HG03108 (cell line): ENCODE results near the gene KRT32.

Source experiments
- ATAC-seq: cut with Tn5 transposase; IDR thresholded peaks from one replicate; pipeline ENCODE4 v1.9.1; 2021; ENCODE audit warnings: moderate library complexity; ENCODE audit not compliant: unreplicated experiment

Gene KRT32

DNA sequence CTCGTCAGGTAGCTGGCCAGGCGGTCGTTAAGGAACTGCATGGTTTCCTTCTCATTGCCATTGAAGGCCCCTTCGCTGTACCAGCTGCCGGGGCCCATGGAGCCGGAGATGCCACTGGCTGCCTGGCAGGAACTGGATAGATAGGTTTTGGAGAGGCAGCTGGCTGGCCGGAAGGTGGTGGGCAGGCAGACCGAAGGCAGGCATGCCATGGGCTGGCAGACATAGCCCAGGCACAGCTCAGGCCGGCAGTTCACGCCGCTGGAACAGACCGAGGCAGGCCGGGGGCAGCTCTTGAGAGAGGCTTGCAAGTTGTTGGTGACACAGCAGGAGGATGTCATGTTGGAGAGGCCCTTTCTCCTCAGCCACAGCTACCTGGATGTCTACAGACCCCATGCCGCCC lies at the start of gene KRT32:
TSS of gene KRT32 (minus strand) at position 399 of the 400 bp plus-strand sequence. CDS start at position 338, 61 bp downstream.
- ATAC-seq: no peak

DNA sequence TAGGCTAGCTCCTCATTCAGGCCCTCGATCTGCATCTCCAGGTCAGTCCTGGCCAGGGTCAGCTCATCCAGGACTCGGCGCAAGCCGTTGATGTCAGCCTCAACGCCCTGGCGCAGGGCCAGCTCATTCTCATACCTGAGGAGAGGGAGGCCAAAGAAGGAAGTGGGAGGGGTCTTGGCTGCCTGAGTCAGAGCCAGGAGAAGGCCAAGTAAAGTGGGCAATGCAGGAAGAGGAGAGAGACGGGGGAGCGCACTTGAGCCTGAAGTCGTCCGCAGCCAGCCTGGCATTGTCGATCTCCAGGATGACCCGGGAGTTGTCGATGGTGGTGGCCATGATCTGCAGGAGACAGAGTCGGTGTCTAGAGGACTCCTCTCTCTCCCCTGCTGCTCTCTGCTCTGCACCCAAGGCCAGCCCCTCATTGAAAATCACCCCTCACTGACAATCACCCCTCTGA lies 49.7 kb upstream of the KRT32 start:
- no peak for ATAC-seq

DNA sequence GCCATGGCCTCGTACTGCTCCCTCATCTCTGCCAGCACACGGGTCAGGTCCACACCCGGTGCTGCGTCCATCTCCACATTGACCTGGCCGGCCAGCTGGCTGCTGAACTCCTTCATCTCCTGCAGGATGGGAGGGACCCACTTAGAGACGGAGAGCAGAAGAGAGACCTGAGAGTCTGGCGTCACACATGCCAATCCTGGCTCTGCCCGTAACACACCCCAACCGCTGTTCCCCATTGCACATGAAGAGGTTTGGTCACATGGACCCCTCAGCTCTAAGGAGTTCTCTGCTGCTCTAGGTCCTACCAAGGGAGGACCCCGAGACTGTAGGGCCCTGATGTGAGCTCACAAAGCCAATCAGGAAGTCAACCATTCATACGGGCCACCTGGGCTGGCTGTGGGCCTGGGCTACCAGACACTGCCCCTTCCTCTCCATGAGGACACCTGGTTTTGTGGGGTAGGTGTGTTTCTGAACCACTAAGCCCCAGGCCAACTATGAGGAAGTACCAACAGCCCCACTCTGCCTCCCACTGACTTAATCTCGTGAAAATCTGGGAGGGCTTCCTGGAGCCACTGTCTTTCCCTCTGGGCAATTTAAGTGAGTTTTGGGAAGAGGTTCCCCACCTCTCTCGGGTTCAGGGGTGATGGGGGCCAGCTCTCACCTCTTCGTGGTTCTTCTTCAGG lies 49.1 kb upstream of the KRT32 start:
- no peak for ATAC-seq

DNA sequence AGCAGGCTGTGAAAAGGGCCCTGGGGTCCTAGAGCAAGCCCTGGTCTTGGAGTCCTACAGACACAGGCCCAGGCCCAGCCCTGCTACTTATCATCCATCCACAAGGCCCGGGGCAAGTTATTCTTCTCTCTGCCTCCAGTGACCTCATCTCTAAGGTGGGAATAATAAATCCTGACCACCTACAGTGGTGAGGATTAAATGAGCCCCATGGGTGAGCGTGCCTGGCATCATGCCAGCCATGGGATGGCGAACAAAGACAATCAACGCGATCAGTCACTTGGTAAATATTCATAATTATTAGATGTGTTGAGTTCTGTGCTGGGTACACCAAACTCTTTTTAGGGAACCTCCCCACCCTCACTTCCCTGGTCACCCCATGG lies 46.0 kb upstream of the KRT32 start:
- no peak for ATAC-seq

DNA sequence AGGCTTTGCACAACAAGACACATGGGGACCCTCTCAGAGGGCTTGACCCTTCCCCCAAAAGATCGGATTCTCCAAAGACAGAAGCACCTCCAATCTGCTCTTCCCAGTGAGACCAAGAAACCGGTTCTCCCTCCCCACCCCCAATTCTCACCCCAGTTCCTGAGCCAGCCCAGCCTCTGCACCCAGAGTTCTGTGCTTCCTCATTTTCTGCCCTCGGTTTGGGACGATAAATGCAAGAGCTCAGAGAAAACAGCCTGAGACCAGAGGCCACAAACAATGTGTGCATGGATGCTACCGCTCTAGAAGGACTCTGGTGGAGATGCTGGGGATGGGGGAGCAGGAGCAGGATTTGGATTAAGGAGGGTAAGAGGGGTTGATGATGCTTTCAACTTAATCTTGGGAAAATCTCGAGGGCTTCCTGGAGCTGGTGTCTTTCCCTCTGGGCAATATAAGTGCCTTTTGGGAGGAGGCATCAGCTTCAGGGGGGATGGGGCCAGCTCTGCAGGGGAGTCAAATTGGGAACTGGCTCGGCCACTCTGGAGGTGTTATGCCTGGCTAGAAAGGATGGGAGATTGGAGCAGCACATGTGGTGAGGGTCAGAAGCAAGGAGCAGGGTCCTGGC lies 45.5 kb upstream of the KRT32 start:
- no peak for ATAC-seq

DNA sequence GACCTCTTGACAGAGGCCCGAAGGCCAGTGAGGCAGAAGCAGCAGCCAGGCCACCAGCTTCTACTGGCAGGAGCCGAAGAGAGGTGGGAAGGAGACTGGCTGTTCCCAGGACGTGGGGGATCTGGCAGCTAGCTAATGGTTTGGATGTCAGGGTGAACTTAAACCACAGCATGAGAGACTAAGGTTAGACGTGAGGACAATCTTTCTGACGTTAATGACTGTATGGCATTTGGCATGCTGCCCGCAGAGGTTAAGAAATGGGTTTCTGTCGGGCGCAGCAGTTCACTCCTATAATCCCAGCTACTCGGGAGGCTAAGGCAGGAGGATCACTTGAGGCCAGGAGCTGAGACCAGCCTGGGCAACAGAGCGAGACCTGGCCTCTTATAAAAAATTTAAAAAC lies 44.5 kb upstream of the KRT32 start:
- no peak for ATAC-seq

DNA sequence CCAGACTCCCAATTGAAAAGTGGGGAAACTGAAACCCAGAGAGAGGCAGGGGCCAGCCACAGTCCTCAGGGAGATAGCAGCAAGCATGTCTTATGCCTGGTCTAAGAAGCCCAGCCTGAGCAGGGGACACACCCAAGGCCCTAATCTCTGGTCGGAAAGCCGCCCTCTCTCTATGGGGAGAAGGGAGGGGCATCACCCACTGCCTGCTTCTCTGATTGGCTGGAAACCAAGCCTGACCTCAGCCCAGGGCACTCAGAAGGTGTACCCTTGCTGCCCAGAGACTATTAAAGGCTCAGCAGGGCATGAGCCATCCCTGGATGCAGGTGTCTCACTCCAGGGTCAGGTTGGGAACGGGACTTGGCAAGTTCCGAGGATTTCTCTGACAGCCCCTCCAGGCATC lies 43.9 kb upstream of the KRT32 start:
- no peak for ATAC-seq

DNA sequence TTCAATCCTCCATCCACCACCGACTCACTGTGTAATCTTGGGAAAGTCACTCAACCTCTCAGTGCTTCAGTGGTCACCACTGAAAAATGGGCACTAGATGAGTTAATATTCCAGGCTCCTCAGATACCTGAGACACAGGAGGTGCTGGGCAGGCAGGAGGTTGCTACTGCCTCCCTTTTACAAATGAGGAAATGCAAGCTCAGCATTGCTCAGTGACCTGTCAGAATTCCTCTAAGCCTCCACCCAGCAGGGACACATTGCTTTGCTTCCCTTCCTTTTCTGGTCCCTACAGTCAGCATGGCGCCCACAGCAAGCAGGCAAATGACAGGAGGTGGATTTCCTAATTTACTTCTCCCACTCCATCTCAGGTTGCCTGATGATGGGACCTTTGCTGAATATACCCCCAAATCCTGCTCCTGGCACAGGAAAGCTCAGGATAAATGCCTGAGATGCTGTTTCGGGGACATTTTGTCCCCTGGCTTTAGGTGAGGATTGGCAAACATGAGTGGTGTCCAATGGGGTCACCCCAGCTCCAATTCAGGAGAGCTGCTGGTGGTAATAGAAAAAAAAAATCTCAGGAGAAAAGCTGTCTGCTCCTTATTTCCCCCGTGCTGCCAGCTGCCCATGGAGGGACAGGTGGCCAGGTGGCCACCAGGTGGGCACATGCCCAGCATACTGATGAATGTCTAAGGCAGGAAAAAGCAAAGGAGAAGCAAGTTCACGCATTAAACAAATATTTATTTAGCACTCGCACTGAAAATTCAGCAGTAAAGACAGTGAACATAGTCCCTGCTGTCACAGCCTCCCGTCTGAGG lies 43.3 kb upstream of the KRT32 start:
- no peak for ATAC-seq

DNA sequence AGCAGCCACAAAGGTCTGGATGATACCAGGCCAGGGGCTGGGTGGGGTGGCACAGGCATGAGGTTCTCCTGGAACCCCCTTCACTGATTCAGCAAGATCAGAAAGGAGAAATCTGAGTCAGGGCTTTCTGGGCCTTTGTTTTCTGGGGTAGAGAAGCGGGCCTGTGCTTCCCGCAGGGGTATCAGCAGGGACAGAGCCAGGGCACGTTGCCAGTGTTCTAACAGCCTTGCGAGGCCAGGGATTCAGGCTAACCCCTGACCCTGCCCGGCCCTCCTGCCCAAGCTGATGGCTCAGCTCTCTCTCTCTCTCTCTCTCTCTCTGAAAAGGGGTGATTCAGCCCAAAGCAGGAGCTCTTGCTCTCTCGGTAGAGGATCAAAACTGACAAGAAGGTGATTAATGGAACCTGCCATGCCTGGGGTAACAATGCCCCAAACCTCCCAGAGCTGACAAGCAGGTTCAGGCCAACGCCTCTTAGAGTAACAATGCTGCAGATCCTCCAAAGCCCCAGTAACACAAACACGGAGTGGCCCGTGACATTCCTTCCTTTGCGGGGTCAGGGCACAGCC lies 40.2 kb upstream of the KRT32 start:
- no peak for ATAC-seq

DNA sequence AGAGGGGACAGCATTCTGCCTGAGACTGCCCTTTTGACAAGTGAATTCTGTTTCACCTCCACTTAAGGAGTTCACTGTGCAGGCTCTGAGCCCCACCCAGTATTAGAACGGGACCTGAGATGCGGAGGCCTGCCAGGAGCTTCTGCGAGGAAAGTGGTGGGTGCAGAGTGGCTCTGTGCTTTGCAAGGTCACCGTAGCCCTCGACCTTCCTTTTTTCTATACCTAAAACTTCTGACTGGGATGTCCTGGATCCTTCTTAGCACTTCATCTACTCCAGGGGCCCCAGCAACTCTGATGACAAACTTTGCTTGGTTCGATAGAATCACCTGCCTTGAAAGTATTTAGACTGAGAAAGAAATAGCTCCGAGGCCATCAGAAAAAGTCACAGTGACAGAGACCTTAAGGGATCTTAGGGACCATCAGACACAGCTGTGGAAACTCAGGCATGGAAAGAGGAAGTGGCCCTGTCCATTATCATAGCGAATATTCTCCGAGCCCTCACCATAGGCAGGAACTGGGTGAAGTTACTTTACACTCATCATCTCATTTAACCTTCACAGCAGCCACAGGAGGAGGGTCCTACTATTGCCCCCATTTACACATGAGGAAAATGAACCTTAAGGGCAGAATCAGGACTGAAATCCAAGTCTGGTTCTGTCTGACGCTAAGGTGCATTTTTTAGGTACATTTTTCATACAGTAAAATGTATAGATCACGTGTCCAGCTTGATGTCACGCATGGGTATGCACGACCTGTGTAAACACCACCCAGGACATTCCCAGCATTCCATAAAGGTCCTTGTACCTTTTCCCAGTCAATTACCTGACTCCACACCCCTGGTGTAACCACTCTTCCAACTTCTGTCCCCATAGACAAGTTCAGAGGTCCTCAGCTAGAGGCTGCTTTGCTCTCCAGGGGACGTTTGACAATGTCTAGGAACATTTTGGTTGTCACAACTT lies 38.9 kb upstream of the KRT32 start:
- no peak for ATAC-seq

DNA sequence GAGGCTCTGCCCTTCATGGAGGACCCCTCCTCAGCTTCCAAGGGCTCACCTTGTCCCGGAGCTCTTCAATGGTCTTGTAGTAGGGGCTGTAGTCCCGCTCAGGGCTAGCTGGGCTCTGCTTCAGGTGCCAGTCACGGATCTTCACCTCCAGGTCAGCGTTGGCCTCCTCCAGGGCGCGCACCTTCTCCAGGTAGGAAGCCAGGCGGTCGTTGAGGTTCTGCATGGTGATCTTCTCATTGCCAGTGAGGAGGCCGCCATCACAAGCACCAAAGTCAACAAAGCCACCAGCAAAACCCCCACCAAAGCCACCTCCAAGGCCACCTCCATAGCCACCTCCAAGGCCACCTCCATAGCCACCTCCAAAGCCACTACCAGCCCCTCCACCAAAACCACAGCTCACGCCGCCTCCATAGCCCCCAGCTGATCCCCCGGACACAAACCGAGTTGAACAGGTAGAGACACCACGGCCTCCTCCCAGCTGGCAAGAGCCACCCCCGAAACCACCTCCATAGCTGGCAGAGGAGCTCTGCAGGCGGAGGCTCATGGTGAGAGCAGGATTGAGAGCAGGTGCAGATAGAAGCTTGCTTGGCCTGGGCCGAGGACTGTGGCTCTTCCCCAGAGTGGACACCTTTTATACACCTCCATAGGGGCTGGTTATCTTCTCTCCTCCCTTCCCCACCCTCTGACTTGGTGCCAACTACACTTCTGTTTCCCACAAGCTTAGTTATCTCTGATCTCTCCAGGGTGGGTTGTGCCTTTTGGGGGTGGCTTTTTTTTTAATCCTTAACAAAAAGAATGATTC lies 38.0 kb upstream of the KRT32 start, which contains the start of gene KRT13:
TSS of gene KRT13 (minus strand) at position 606 of the 802 bp plus-strand sequence. CDS start at position 544, 62 bp downstream.
- ATAC-seq: no peak

DNA sequence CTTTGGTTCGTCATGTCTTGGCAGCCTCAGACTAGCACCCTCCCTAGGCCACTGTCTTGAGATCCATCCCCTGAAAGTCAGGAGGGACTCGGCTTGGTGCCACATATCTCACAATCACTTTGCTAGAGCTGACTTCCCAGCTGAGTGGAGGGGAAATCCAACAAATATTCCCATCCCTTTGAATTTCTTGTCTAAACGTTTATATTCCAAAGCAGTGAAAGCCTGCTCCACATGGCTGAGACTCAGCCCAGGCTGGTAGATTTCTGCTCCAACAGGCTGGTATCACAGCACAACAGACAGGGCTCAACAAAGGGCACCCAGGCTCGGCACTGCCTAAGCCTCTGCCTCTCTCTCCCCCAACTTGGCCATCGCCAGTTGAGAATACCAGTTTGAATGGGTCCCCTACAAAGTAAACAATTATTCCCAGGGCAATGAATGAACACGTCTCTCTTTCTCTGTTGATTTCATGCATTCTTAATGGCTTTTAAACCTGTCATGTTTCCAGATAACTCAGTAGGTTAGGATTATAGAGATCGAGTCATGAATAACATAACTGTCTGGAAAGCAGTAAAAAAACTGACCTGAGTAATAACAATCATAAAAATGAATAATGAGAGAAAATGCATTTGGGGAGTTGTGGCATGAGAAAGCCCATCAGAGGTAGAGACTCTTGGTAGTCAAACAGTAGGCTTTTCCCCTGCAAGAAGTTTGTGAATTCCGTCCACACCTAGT lies 37.2 kb upstream of the KRT32 start:
- ATAC-seq: no peak

DNA sequence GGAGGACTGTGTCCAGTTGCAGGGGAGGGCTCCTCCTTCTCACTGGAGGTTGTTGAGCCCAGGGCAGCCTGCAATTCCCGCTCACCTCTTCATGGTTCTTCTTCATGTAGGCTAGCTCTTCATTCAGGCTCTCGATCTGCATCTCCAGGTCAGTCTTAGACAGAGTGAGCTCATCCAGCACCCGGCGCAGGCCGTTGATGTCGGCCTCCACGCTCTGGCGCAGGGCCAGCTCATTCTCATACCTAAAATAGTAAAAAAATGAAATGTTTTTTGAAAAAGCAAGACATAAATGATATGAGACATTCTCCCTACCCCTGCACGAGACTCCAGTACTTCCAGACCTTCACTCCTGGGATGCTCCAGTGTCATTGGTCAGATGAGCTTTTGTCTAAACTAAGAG lies 36.0 kb upstream of the KRT32 start:
- no peak for ATAC-seq

DNA sequence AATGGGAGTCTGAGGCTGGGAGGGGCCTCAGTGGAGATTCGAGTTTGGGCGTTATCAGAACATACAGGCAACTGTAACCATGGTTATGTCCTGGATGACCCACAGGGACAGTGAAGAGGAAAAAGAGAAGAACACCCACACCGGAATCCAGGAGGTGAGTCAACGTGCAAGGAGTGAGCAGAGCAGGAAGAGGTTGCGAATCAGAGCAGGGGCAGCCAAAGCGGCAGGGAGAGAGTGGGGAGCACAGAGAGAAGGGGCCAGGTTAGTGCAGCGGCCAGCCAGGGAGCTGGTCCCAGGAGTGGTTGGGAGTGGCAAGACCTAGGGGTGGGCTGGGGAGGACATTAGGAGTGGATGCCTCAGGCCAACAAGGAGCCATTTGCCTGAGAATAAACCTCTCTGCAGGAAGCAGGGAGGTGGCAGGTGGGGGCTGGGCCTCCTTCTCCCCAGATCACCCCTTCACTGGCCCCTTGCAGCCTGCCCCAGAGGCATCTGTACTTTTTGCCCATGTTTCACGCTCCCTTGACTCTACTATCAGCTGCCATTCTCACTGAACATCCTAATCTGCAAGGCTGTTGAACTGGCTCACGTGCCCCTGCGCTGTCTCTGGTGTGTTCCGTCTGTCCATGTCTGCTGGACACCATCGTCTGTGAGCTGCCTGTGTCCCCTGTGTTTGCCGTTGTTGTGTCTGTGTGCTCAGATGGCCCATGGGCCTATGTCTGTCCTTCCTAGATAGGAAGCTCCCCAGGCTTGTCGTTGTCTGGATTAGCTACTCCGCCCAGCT lies 33.1 kb upstream of the KRT32 start:
- ATAC-seq: no peak

DNA sequence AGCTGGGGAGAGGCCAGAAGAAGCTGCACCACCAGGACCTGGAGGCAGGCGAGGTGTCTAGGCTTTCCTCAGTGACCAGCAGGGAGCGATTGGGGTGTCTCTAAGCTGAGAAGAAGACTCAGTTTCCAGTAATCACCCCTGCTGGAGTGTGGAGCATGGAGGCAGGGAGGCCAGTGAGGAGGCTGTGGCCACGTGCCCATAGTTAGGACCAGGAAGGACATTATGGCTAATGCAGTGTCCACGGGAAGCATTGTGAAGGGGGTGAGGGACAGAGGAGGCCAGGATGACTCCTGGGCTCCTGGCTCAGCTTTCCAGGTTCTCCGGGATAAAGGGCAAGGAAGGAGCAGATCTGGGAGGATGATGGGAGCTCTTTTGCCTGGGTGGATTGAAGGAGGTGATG lies 32.5 kb upstream of the KRT32 start:
- no peak for ATAC-seq

DNA sequence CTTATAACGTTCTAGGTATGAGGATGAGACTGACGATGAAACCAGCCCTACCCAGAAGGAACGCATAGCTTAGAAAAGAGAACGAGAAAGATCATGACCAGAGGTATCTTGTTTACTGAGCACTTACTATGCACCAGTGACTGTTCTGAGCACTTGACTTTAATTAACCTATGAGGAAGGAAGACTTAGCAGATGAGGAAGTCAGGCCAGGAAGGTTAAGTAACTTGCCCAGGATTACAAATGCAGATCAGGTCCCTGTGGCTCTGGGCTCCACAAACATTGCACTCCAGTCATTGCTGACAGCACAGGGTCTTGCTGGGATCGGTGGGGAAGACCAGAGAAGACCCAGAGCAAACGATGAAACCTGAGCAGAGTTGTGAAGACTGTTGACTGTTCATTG lies 31.1 kb upstream of the KRT32 start:
- ATAC-seq: no peak

DNA sequence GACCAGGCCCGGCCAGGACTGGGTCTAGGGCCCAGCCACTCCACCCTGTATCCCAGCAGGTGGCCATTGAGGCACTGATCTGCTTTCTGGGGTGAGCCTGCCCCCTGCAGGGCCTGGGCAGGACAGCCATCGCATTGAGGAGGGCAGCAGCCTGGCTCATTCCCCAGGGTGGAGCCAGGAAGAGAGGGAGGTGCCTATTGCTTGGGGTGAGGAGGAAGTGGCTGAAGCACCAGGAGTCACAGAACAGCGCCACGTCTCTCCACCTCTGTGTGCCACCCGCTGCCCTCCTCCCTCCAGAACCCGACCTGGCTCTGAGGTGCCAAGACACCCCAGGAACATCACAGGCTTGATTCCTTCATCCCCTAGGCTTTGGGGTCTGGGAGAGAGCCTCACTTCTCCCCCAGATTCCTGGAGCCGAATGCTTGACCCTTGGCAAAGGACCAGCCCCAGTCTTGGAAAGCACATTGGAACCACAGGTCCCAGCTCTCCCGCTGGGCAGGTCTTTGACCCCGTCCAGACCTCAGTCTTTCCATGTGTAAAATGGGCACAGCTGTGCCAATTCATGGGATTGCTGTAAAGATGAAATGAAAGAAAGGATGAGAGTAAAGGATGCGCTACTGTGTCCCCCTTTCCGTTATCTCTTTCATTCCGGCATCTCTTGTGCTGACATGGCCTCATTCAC lies 29.8 kb upstream of the KRT32 start:
- peak; percentile 84 for ATAC-seq

DNA sequence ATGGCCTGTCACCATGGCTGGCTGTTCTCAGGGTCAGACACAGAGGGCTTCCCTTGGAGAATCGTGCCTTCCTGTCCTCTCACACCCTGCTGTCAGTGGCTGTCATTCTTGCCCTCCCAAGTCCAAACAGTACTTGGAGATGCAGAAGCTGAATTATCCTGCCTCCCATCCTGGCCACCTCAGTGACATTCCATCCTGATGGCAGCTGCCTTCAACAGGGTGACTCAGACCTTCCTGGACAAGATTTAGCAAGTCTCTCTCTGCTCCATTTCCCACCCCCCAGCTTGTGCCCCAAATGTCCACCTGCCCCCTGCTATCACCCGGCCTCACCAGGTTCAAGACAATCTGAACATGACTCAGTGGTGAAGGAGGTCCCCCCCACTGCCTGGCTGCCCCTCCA lies 27.3 kb upstream of the KRT32 start:
- ATAC-seq: no peak
